H1 (cell line): ENCODE results near the gene MEIS3. TPM values are rescaled to one million over a fixed set of nuclear protein-coding genes. Genes with fewer than 3 reads are reported as not detected.

Source experiments
- CTCF ChIA-PET: fragments of 300-600 bp; sonication (Branson Sonifier 250); formaldehyde crosslinking; loops from one replicate; lab custom pipeline; 2021; ENCODE audit not compliant: partially characterized antibody; lab: Charles Lee
- POLR2A ChIA-PET: fragments of 300-600 bp; sonication (Branson Sonifier 250); formaldehyde crosslinking; loops from one replicate; lab custom pipeline; 2021; ENCODE audit warnings: inconsistent platforms; ENCODE audit not compliant: partially characterized antibody; lab: Charles Lee
- DNase-seq, 2 experiments: peaks; one replicate each; pipeline versions ENCODE4 v3.0.0 to v3.0.0-alpha.2; 2010 to 2022; ENCODE audit warnings: low spot score in 2 of 2, low read depth in 1 of 2, mixed read lengths in 1 of 2
- FAIRE-seq: peaks from 2 replicates; lab custom pipeline; 2011; peaks lifted over from hg19 to GRCh38; lab: Jason Lieb, UNC
- H2AFZ ChIP-seq: 2 replicates; pipeline ENCODE4 v1.8.1; 2012; ENCODE audit warnings: low read length, inconsistent platforms
- H2AK5ac ChIP-seq: 2 replicates; pipeline ENCODE4 v1.6.1; 2013; ENCODE audit warnings: low read depth, low read length
- H2BK120ac ChIP-seq: replicated peaks from 2 replicates; pipeline ENCODE3; 2013; ENCODE audit warnings: low read depth, low read length, inconsistent platforms
- H2BK12ac ChIP-seq: 2 replicates; pipeline ENCODE4 v1.6.1; 2013; ENCODE audit warnings: low read depth, low read length
- H2BK15ac ChIP-seq: 2 replicates; pipeline ENCODE4 v1.6.1; 2013; ENCODE audit warnings: low read length
- H2BK20ac ChIP-seq: 2 replicates; pipeline ENCODE4 v1.6.1; 2013; ENCODE audit warnings: low read length
- H2BK5ac ChIP-seq: 2 replicates; pipeline ENCODE4 v1.6.1; 2013; ENCODE audit warnings: low read depth, low read length
- H3K14ac ChIP-seq: 2 replicates; pipeline ENCODE4 v1.6.1; 2013; ENCODE audit warnings: inconsistent platforms; ENCODE audit not compliant: insufficient read length
- H3K18ac ChIP-seq: 2 replicates; pipeline ENCODE4 v1.6.1; 2013; ENCODE audit warnings: low read length; ENCODE audit errors: extremely low read depth
- H3K23ac ChIP-seq: 2 replicates; pipeline ENCODE4 v1.6.1; 2013; ENCODE audit warnings: inconsistent platforms; ENCODE audit not compliant: insufficient read length
- H3K23me2 ChIP-seq: 2 replicates; pipeline ENCODE4 v1.6.1; 2013; ENCODE audit warnings: low read depth, low read length
- H3K27ac ChIP-seq: 2 replicates; pipeline ENCODE4 v1.6.1; 2011; ENCODE audit warnings: low read depth, low read length, inconsistent platforms
- H3K27me3 ChIP-seq, 4 experiments: replicated peaks in 1 of 4; 1 replicate in 1 of 4; 2 replicates in 3 of 4; pipeline versions ENCODE4 v1.6.1 to v1.8.1; 2011 to 2013; ENCODE audit warnings: low read length in 3 of 4, mild to moderate bottlenecking in 3 of 4, inconsistent platforms in 2 of 4, mixed read lengths in 2 of 4, moderate library complexity in 1 of 4; ENCODE audit not compliant: control insufficient read depth in 3 of 4, insufficient read depth in 3 of 4; ENCODE audit errors: extremely low read depth in 1 of 4
- H3K36me3 ChIP-seq, 4 experiments: 2 replicates each; pipeline versions ENCODE4 v1.6.1 to v1.8.1; 2011 to 2013; ENCODE audit warnings: mild to moderate bottlenecking in 4 of 4, low read length in 3 of 4, moderate library complexity in 2 of 4, control low read depth in 1 of 4, inconsistent platforms in 1 of 4; ENCODE audit not compliant: insufficient read depth in 4 of 4, control insufficient read depth in 2 of 4
- H3K4ac ChIP-seq: replicated peaks from 2 replicates; pipeline ENCODE3; 2013; ENCODE audit warnings: low read length, low read depth, mixed read lengths, inconsistent platforms; ENCODE audit not compliant: insufficient read length
- H3K4me1 ChIP-seq, 4 experiments: replicated peaks in 1 of 4; 1 replicate in 1 of 4; 2 replicates in 3 of 4; pipeline versions ENCODE4 v1.6.1 to v1.8.1; 2011 to 2013; ENCODE audit warnings: low read length in 3 of 4, inconsistent platforms in 2 of 4, mixed read lengths in 1 of 4; ENCODE audit not compliant: insufficient read depth in 4 of 4, control insufficient read depth in 3 of 4
- H3K4me2 ChIP-seq, 2 experiments: 2 replicates each; pipeline versions ENCODE4 v1.6.1 to v1.8.1; 2011 to 2013; ENCODE audit warnings: low read depth in 2 of 2, low read length in 2 of 2, control low read depth in 1 of 2, inconsistent platforms in 1 of 2, mild to moderate bottlenecking in 1 of 2; ENCODE audit not compliant: insufficient read depth in 1 of 2
- H3K4me3 ChIP-seq, 4 experiments: fragments of 200-600, 300-600 bp in 1 of 4; sonication (generic), shearing (Covaris generic), sonication (Bioruptor Twin) in 1 of 4; 2 replicates each; pipeline versions ENCODE4 v1.5.1 to v1.8.1; 2011 to 2016; ENCODE audit warnings: low read length in 4 of 4, low read depth in 3 of 4, control low read depth in 2 of 4, inconsistent platforms in 2 of 4, mild to moderate bottlenecking in 2 of 4, mixed read lengths in 1 of 4, moderate library complexity in 1 of 4; ENCODE audit not compliant: insufficient read depth in 2 of 4; ENCODE audit errors: extremely low read depth in 1 of 4
- H3K56ac ChIP-seq: replicated peaks from 2 replicates; pipeline ENCODE3; 2013; ENCODE audit warnings: low read depth, mild to moderate bottlenecking, mixed read lengths, low read length, inconsistent platforms; ENCODE audit not compliant: insufficient read length
- H3K79me1 ChIP-seq: 2 replicates; pipeline ENCODE4 v1.6.1; 2013; ENCODE audit warnings: low read depth, low read length, control low read depth
- H3K79me2 ChIP-seq, 2 experiments: 2 replicates each; pipeline versions ENCODE4 v1.6.1 to v1.8.1; 2012 to 2013; ENCODE audit warnings: low read length in 2 of 2, mild to moderate bottlenecking in 2 of 2, inconsistent platforms in 1 of 2; ENCODE audit not compliant: insufficient read depth in 2 of 2, control insufficient read depth in 1 of 2
- H3K9ac ChIP-seq, 4 experiments: replicated peaks in 1 of 4; 1 replicate in 1 of 4; 2 replicates in 3 of 4; pipeline versions ENCODE4 v1.6.1 to v1.8.1; 2011 to 2013; ENCODE audit warnings: low read depth in 3 of 4, low read length in 3 of 4, control low read depth in 2 of 4, mild to moderate bottlenecking in 2 of 4, moderate library complexity in 2 of 4, inconsistent platforms in 1 of 4; ENCODE audit errors: extremely low read depth in 1 of 4
- H3K9me3 ChIP-seq, 2 experiments: 2 replicates each; pipeline versions ENCODE4 v1.6.1 to v1.8.1; 2012 to 2013; ENCODE audit warnings: mild to moderate bottlenecking in 2 of 2, moderate library complexity in 2 of 2, control low read depth in 1 of 2, inconsistent platforms in 1 of 2, low read depth in 1 of 2, low read length in 1 of 2, mixed read lengths in 1 of 2; ENCODE audit not compliant: insufficient read depth in 2 of 2
- H4K20me1 ChIP-seq, 2 experiments: replicated peaks in 1 of 2; 2 replicates each; pipeline versions ENCODE3 to v1.8.1; 2011 to 2013; ENCODE audit warnings: inconsistent platforms in 2 of 2, low read length in 2 of 2, mild to moderate bottlenecking in 1 of 2; ENCODE audit not compliant: insufficient read depth in 2 of 2, control insufficient read depth in 1 of 2
- H4K5ac ChIP-seq: 2 replicates; pipeline ENCODE4 v1.6.1; 2013; ENCODE audit warnings: low read length, low read depth, mixed read lengths, inconsistent platforms; ENCODE audit not compliant: insufficient read length
- H4K8ac ChIP-seq: 2 replicates; pipeline ENCODE4 v1.8.0; 2013; ENCODE audit warnings: mild to moderate bottlenecking, moderate library complexity, low read length, inconsistent platforms; ENCODE audit not compliant: insufficient read depth; ENCODE audit errors: extremely low read depth
- H4K91ac ChIP-seq: replicated peaks from 2 replicates; pipeline ENCODE3; 2013; ENCODE audit warnings: low read length, mixed read lengths, inconsistent platforms; ENCODE audit not compliant: insufficient read length
- ASH2L ChIP-seq: fragments of 200-600, 300-600 bp; sonication (generic); IDR thresholded peaks from one replicate; pipeline ENCODE4 v1.7.1; 2017; ENCODE audit warnings: low read length
- BRCA1 ChIP-seq: IDR thresholded peaks from 2 replicates; pipeline ENCODE4 v1.6.1; 2012; ENCODE audit warnings: low read depth, low read length, improper control_type of control experiment
- FOSL1 ChIP-seq: IDR thresholded peaks from 2 replicates; pipeline ENCODE4 v1.6.1; 2011; ENCODE audit warnings: mild to moderate bottlenecking, low read depth, low read length, moderate library complexity; ENCODE audit not compliant: insufficient read depth
- JUN ChIP-seq: IDR thresholded peaks from 2 replicates; pipeline ENCODE4 v1.6.1; 2011; ENCODE audit warnings: low read depth, mild to moderate bottlenecking, improper control_type of control experiment, low read length
- MAFK ChIP-seq: IDR thresholded peaks from 2 replicates; pipeline ENCODE4 v1.6.1; 2012; ENCODE audit warnings: low read depth, mild to moderate bottlenecking, improper control_type of control experiment, low read length
- NRF1 ChIP-seq: IDR thresholded peaks from 2 replicates; pipeline ENCODE4 v1.6.1; 2011; ENCODE audit warnings: mild to moderate bottlenecking, low read depth, low read length, improper control_type of control experiment
- PHF8 ChIP-seq: fragments of 200-600 bp; sonication (generic); conservative IDR thresholded peaks from 2 replicates; pipeline ENCODE4 v1.7.1; 2012; ENCODE audit warnings: low read depth, mild to moderate bottlenecking, inconsistent platforms, low read length, moderate library complexity
- RXRA ChIP-seq: IDR thresholded peaks from 2 replicates; pipeline ENCODE4 v1.6.1; 2011; ENCODE audit warnings: low read depth, mild to moderate bottlenecking, low read length, moderate library complexity; ENCODE audit not compliant: insufficient read depth
- SRF ChIP-seq: IDR thresholded peaks from 2 replicates; pipeline ENCODE4 v1.6.1; 2011; ENCODE audit warnings: mild to moderate bottlenecking, low read depth, low read length, moderate library complexity
- TAF1 ChIP-seq: IDR thresholded peaks from 2 replicates; pipeline ENCODE4 v1.6.1; 2011; ENCODE audit warnings: mild to moderate bottlenecking, low read depth, low read length
- WGBS, 2 experiments: shearing (Covaris generic) in 1 of 2; methylation state at CpG; one replicate each; pipeline versions ENCODE4 v1.1.6 to v1.1.7; 2013 to 2015; ENCODE audit warnings: low lambda C conversion rate in 2 of 2, mixed read lengths in 2 of 2, inconsistent platforms in 1 of 2, low coverage in 1 of 2, missing lambda C conversion rate in 1 of 2; ENCODE audit not compliant: insufficient replicate concordance in 2 of 2, insufficient coverage in 1 of 2, insufficient read length in 1 of 2; ENCODE audit errors: extremely low coverage in 1 of 2, missing lambda C conversion rate in 1 of 2; 5-methylcytosine and 5-hydroxymethylcytosine counted together
- polyA plus RNA-seq, 7 experiments: library from polyadenylated mRNA; depleted of rRNA in 3 of 7; stranded (reverse) in 5 of 7; unstranded in 2 of 7; fragments of >200 nt in 5 of 7; fragments of 200-250 nt in 2 of 7; gene quantifications; 1 replicate in 5 of 7; 2 replicates in 1 of 7; 4 replicates in 1 of 7; pipeline versions ENCODE4 v1.2.1 to v1.2.3, GENCODE V29; 2011 to 2013; ENCODE audit warnings: missing spikeins in 2 of 7, mixed read lengths in 2 of 7
- total RNA-seq: library from RNA; stranded (reverse); fragmentation: NEBNext Ultra II Directional; extraction: Animal tissue kit (Norgen Biotek cat#: 25700); gene quantifications from 2 replicates; pipeline ENCODE4 v1.2.1, GENCODE V29; 2021
- TF ChIP-seq, protein P1 (sequence below): IDR thresholded peaks from 2 replicates; pipeline ENCODE4 v1.6.1; 2012; ENCODE audit warnings: low read length, inconsistent platforms
- TF ChIP-seq, protein P2 (sequence below): IDR thresholded peaks from 2 replicates; pipeline ENCODE4 v1.6.1; 2012; ENCODE audit warnings: inconsistent platforms

The MEIS3 gene
- total and polyA plus RNA-seq, 2 of the 8 experiments (the other 6 are each of a cell fraction or from before 2014, with no cell fraction given): 24.5 to 28.2 TPM

DNA sequence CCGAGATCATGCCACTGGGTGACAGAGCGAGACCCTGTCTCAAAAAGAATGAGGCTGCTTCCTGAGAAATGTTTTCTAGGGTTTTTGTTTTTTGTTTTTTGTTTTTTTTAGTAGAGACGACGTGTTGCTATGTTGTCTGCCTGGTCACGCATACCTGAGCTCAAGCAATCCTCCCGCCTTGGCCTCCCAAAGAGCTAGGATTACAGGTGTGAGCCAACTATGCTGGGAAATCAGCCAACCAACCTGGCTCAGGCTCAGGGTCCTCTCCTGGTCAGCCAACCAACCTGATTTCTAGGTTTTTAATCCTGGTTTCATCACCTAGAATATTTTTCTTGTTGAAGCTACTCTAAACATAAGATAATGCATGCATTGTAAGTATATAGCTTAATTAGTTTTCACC is 62.4 kb downstream of the MEIS3 start:
- H3K14ac ChIP-seq: no peak overlapping the region
- no peak for DNase-seq
- TF ChIP-seq ASH2L (no peak), JUN (no peak), MAFK (no peak), FOSL1 (no peak), NRF1 (no peak), BRCA1 (no peak), TAF1 (no peak), SRF (no peak), RXRA (no peak), PHF8 (no peak)
- TF ChIP-seq, protein P1, sequence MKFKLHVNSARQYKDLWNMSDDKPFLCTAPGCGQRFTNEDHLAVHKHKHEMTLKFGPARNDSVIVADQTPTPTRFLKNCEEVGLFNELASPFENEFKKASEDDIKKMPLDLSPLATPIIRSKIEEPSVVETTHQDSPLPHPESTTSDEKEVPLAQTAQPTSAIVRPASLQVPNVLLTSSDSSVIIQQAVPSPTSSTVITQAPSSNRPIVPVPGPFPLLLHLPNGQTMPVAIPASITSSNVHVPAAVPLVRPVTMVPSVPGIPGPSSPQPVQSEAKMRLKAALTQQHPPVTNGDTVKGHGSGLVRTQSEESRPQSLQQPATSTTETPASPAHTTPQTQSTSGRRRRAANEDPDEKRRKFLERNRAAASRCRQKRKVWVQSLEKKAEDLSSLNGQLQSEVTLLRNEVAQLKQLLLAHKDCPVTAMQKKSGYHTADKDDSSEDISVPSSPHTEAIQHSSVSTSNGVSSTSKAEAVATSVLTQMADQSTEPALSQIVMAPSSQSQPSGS: no peak
- TF ChIP-seq, protein P2, sequence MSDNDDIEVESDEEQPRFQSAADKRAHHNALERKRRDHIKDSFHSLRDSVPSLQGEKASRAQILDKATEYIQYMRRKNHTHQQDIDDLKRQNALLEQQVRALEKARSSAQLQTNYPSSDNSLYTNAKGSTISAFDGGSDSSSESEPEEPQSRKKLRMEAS: no peak

More for the DNA sequence above, 62.4 kb downstream of the MEIS3 start:
- Histone ChIP-seq H3K4me1 (peaks cover 0 to 2% (median 0%) of the 10 kb centered on the region in 4 experiments; a peak in 1 of 7 replicates), H3K23me2 (no peaks in the 10 kb centered on the region), H3K27ac (no peak overlapping the region), H3K18ac (no peak overlapping the region), H2AK5ac (no peak overlapping the region), H2BK15ac (no peak overlapping the region), H3K9ac (no peak overlapping the region), H3K4ac (no peak overlapping the region), H3K9me3 (no peaks in the 10 kb centered on the region), H3K36me3 (peaks cover 54 to 88% (median 74%) of the 10 kb centered on the region in 4 experiments), H3K56ac (no peak overlapping the region), H3K79me2 (peaks cover 0 to 18% of the 10 kb centered on the region in 2 experiments; a peak in 3 of 4 replicates), H2BK20ac (no peak overlapping the region), H3K4me3 (no peak overlapping the region), H4K5ac (no peak overlapping the region), H2BK12ac (no peak overlapping the region), H2AFZ (no peak overlapping the region), H4K8ac (no peak overlapping the region), H3K23ac (no peak overlapping the region), H3K4me2 (no peak overlapping the region), H2BK120ac (no peak overlapping the region), H4K91ac (no peak overlapping the region), H4K20me1 (peaks cover 3 to 13% of the 10 kb centered on the region in 2 experiments), H3K27me3 (no peaks in the 10 kb centered on the region), H2BK5ac (no peak overlapping the region), H3K79me1 (peaks cover 9% of the 10 kb centered on the region)
- FAIRE-seq: no peak
- ChIA-PET CTCF (interaction anchor here (0.6 to 1.7 kb wide), 8 partner anchors 8 to 398 kb away, joined by 3 to 8 read pairs (median 4); partner anchors contain the start of gene DHX34), POLR2A (interaction anchor here (1.1 to 3.2 kb wide), 4 partner anchors 12 to 19 kb away, joined by 3 to 12 read pairs (median 4); no protein-coding TSS in a partner anchor)
- WGBS, 2 experiments: 98% methylated on average over 6 of the region's 6 CpGs; no CpG with 5 or more reads in 1 of the 2 experiments
